Gastrocnemius medialis (tissue), 4 donors: ENCODE data around the gene CRYBG3. TPM values are rescaled to one million over a fixed set of nuclear protein-coding genes. Genes with fewer than 3 reads are reported as not detected.

ENCODE experiments used
- ATAC-seq, 2 donors: fragments of 150-250 bp; one replicate each; pipeline ENCODE4 v1.9.1; 2016
- DNase-seq, 2 donors: peaks; one replicate each; pipeline ENCODE4 v3.0.0-alpha.2; 2019
- H3K27ac ChIP-seq, 4 donors: fragments of 200-600 bp; sonication (generic); 1 replicate in 1 of 4; 2 replicates in 3 of 4; pipeline ENCODE4 v1.5.1; 2016 to 2018; ENCODE audit warnings: mild to moderate bottlenecking in 2 of 4, moderate library complexity in 1 of 4
- H3K27me3 ChIP-seq, 3 donors: fragments of 200-600 bp; sonication (generic) in 2 of 3; 1 replicate in 1 of 3; 2 replicates in 2 of 3; pipeline versions ENCODE4 v1.5.1 to v1.6.0; 2016 to 2019; ENCODE audit warnings: mild to moderate bottlenecking in 1 of 3, moderate library complexity in 1 of 3
- H3K36me3 ChIP-seq, 2 donors: fragments of 200-600 bp; sonication (generic) in 1 of 2; one replicate each; pipeline ENCODE4 v1.5.1; 2017 to 2018
- H3K4me1 ChIP-seq, 2 donors: fragments of 200-600 bp; sonication (generic) in 1 of 2; one replicate each; pipeline ENCODE4 v1.5.1; 2016 to 2017; ENCODE audit warnings: mild to moderate bottlenecking in 2 of 2
- H3K4me3 ChIP-seq, 4 donors: fragments of 200-600 bp; sonication (generic) in 3 of 4; 1 replicate in 1 of 4; 2 replicates in 3 of 4; pipeline ENCODE4 v1.5.1; 2016 to 2019; ENCODE audit warnings: mild to moderate bottlenecking in 2 of 4
- H3K9me3 ChIP-seq, 3 donors: fragments of 200-600 bp; sonication (generic) in 2 of 3; 1 replicate in 1 of 3; 2 replicates in 2 of 3; pipeline ENCODE4 v1.5.1; 2016 to 2019
- POLR2A ChIP-seq, 2 donors: fragments of 450-650 bp; IDR thresholded peaks; one replicate each; pipeline ENCODE4 v1.6.1; 2017; ENCODE audit warnings: antibody characterized with exemption in 2 of 2, mild to moderate bottlenecking in 2 of 2, moderate library complexity in 2 of 2
- in situ Hi-C, 4 donors: fragments of 200-750 bp; cut with MboI; loops; one replicate each; pipeline versions ENCODE4 v1.15.0 to v1.8.0; 2017; ENCODE audit warnings: low sequenced_read_pairs in 4 of 4
- intact Hi-C: fragments of 100-400 bp; cut with DNase I; formaldehyde crosslinking; loops from one replicate; pipeline ENCODE4 v1.15.1; 2023; ENCODE audit warnings: low total_unique reads
- total RNA-seq, 4 donors: library from RNA; depleted of rRNA; stranded (reverse); fragments of >200 nt; gene quantifications; one replicate each; pipeline versions ENCODE4 v1.1.0 to v1.2.3, GENCODE V29; 2016
- TF ChIP-seq, protein P1 (sequence below), 5 experiments: fragments of 450-650 bp in 3 of 5; fragments of 200-600 bp in 2 of 5; sonication (generic) in 2 of 5; IDR thresholded peaks in 4 of 5; conservative IDR thresholded peaks in 1 of 5; 1 replicate in 4 of 5; 2 replicates in 1 of 5; pipeline ENCODE4 v1.5.1; 2016 to 2019; ENCODE audit warnings: antibody characterized with exemption in 5 of 5, mild to moderate bottlenecking in 3 of 5, moderate library complexity in 3 of 5

The CRYBG3 gene
- total RNA-seq, 4 donors from 2014 or later: 23.0 to 47.3 (median 24.8) TPM

DNA sequence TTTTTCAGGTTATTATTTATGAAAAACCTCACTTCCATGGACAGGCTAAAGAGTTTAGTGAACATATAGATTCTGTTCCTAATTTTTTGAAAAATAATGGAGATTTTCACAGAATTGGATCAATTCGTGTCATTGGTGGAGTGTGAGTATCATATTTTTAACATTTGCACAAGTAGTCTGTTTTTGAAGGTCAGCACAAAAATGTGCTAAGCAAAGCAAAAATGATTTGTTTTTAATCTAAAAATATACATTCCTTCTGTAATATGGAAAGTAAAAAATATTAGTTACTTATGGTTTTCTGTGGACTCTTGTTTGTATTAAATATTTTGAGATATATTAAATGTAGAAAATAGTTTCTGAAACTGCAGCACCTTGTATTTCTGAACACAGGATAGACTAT is 71.0 kb downstream of the CRYBG3 start:
- no peaks in the 10 kb centered on the region for H3K27me3 ChIP-seq
- no peak for DNase-seq
- H3K36me3 ChIP-seq: peaks cover 0 to 45% of the 10 kb centered on the region in 2 donors
- no peak overlapping the region for H3K27ac ChIP-seq
- TF ChIP-seq POLR2A (IDR thresholded peaks at IDR 0.05): no peak
- TF ChIP-seq, protein P1, sequence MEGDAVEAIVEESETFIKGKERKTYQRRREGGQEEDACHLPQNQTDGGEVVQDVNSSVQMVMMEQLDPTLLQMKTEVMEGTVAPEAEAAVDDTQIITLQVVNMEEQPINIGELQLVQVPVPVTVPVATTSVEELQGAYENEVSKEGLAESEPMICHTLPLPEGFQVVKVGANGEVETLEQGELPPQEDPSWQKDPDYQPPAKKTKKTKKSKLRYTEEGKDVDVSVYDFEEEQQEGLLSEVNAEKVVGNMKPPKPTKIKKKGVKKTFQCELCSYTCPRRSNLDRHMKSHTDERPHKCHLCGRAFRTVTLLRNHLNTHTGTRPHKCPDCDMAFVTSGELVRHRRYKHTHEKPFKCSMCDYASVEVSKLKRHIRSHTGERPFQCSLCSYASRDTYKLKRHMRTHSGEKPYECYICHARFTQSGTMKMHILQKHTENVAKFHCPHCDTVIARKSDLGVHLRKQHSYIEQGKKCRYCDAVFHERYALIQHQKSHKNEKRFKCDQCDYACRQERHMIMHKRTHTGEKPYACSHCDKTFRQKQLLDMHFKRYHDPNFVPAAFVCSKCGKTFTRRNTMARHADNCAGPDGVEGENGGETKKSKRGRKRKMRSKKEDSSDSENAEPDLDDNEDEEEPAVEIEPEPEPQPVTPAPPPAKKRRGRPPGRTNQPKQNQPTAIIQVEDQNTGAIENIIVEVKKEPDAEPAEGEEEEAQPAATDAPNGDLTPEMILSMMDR (IDR thresholded peaks at IDR 0.05 in 4 of 5, conservative IDR thresholded peaks at IDR 0.05 in 1 of 5): no peak
- in situ Hi-C loops: no loop called here
- H3K9me3 ChIP-seq: no peaks in the 10 kb centered on the region
- intact Hi-C loops: no loop called here
- no peak for ATAC-seq
- H3K4me1 ChIP-seq: no peaks in the 10 kb centered on the region
- H3K4me3 ChIP-seq: no peak overlapping the region

DNA sequence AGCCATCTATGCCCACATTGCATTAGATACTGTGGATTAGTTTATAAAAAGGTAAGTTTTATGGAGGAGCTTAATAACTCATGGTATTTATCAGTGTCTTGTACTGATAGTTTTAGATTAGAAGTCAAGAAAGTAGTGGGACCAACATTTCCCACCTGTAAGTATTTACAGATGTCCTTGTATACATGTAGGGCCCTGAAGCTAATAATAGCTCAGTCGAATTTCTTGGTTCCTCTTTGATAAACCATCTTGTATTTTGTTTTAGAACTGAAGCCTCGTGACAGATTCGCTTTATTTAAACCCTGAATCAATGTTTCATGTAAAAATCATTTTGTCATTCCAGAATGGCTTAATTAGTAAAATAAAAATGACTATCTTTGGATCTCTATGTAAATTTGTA is 73.4 kb downstream of the CRYBG3 start:
- no peaks in the 10 kb centered on the region for H3K9me3 ChIP-seq
- TF ChIP-seq POLR2A (IDR thresholded peaks at IDR 0.05): no peak
- TF ChIP-seq, protein P1 (IDR thresholded peaks at IDR 0.05 in 4 of 5, conservative IDR thresholded peaks at IDR 0.05 in 1 of 5): no peak
- H3K4me3 ChIP-seq: no peak overlapping the region
- ATAC-seq: no peak
- no peak overlapping the region for H3K27ac ChIP-seq
- intact Hi-C loops: no loop called here
- DNase-seq: no peak
- in situ Hi-C loops: no loop called here
- H3K27me3 ChIP-seq: no peaks in the 10 kb centered on the region
- H3K4me1 ChIP-seq: no peaks in the 10 kb centered on the region
- peaks cover 0 to 39% of the 10 kb centered on the region in 2 donors for H3K36me3 ChIP-seq

DNA sequence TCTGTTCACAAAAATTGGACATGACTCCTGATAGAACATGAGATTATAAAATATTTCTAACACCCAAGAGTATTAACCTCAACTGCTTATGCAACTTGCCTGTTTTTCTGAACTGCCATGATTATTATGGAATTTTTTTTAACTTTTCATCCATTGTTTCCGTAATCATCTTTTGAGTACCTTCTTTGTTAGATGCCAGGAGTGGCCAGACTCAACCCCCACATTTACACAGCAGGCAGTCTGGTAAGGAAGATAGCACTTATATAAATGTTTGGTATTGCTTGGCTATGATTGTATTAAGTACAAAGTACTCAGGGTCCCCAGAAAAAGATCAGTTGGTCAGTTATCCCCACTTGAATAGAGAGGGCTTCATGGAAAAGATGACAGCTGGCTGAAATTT is 74.3 kb downstream of the CRYBG3 start:
- Histone ChIP-seq H3K9me3 (no peaks in the 10 kb centered on the region), H3K4me1 (peaks cover 0 to 5% of the 10 kb centered on the region in 2 donors), H3K36me3 (peaks cover 0 to 45% of the 10 kb centered on the region in 2 donors), H3K4me3 (no peak overlapping the region), H3K27me3 (no peaks in the 10 kb centered on the region), H3K27ac (no peak overlapping the region)
- DNase-seq: no peak
- intact Hi-C loops (no loop called here), in situ Hi-C loops (no loop called here)
- ATAC-seq: no peak
- no peak for TF ChIP-seq POLR2A (IDR thresholded peaks at IDR 0.05)
- TF ChIP-seq, protein P1 (IDR thresholded peaks at IDR 0.05 in 4 of 5, conservative IDR thresholded peaks at IDR 0.05 in 1 of 5): no peak

DNA sequence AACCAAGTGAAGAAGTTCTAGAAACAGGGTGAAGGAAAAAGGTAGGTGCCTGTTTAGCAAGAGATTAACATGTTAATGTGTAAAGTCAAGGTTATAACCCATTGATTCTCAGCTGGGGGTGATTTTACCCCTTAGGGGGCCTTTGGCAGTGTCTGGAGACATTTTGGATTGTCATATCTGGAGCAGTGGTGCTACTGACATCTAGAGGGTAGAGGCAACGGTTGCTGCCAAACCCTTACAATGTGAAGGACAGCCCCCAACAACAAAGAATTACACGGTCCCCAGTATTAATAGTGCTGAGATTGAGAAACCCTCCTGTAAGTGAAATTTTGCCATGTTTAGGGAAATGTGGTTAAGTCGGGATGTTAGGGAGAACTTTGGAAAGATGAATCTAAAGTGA is 74.7 kb downstream of the CRYBG3 start:
- TF ChIP-seq, protein P1 (IDR thresholded peaks at IDR 0.05 in 4 of 5, conservative IDR thresholded peaks at IDR 0.05 in 1 of 5): no peak
- no peak for TF ChIP-seq POLR2A (IDR thresholded peaks at IDR 0.05)
- Histone ChIP-seq H3K36me3 (peaks cover 0 to 41% of the 10 kb centered on the region in 2 donors), H3K9me3 (no peaks in the 10 kb centered on the region), H3K4me1 (peaks cover 0 to 6% of the 10 kb centered on the region in 2 donors), H3K27me3 (no peaks in the 10 kb centered on the region), H3K4me3 (no peak overlapping the region), H3K27ac (no peak overlapping the region)
- DNase-seq (no peak), ATAC-seq (no peak)
- intact Hi-C loops: no loop called here
- in situ Hi-C loops: no loop called here

DNA sequence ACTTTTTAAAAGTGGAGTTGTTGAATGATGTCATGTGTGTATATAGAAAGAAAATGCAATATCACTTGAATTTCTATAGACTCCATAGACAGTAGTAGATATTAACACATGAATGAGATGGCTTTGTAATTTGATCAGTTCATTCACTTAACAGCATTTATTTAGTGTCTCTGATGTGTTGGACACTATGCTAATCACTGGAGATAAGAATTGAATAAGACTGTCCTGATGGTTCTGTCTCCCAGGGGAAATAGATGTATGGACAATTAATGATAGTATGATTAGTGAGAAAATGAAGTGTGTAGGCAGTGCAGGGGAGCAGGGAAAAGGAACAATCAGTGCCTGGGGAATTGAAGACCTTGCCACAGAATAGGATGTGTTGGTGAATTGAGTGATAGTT is 77.5 kb downstream of the CRYBG3 start:
- ATAC-seq (no peak), DNase-seq (no peak)
- Histone ChIP-seq H3K4me3 (no peak overlapping the region), H3K4me1 (peaks cover 0 to 6% of the 10 kb centered on the region in 2 donors), H3K36me3 (peaks cover 0 to 34% of the 10 kb centered on the region in 2 donors), H3K27ac (no peak overlapping the region), H3K9me3 (no peaks in the 10 kb centered on the region), H3K27me3 (no peaks in the 10 kb centered on the region)
- intact Hi-C loops (no loop called here), in situ Hi-C loops (no loop called here)
- TF ChIP-seq, protein P1 (IDR thresholded peaks at IDR 0.05 in 4 of 5, conservative IDR thresholded peaks at IDR 0.05 in 1 of 5): no peak
- TF ChIP-seq POLR2A (IDR thresholded peaks at IDR 0.05): no peak
